H1 (cell line): Measurements from ENCODE around the gene SLC39A10. TPM values are rescaled to one million over a fixed set of nuclear protein-coding genes. Genes with fewer than 3 reads are reported as not detected.

Experiments used
- FOSL1 ChIP-seq: IDR thresholded peaks from 2 replicates; pipeline ENCODE4 v1.6.1; 2011; ENCODE audit warnings: mild to moderate bottlenecking, low read depth, low read length, moderate library complexity; ENCODE audit not compliant: insufficient read depth
- KDM5A ChIP-seq: fragments of 200-600 bp; IDR thresholded peaks from 2 replicates; pipeline ENCODE4 v1.7.1; 2012; ENCODE audit warnings: mild to moderate bottlenecking, low read length, inconsistent platforms, mixed read lengths
- RAD21 ChIP-seq, 2 experiments: IDR thresholded peaks in 1 of 2; conservative IDR thresholded peaks in 1 of 2; 2 replicates each; pipeline ENCODE4 v1.6.1; 2011; ENCODE audit warnings: low read depth in 2 of 2, low read length in 2 of 2, improper control_type of control experiment in 1 of 2, inconsistent platforms in 1 of 2, mild to moderate bottlenecking in 1 of 2, moderate library complexity in 1 of 2
- polyA plus RNA-seq, 7 experiments: library from polyadenylated mRNA; depleted of rRNA in 3 of 7; stranded (reverse) in 5 of 7; unstranded in 2 of 7; fragments of >200 nt in 5 of 7; fragments of 200-250 nt in 2 of 7; gene quantifications; 1 replicate in 5 of 7; 2 replicates in 1 of 7; 4 replicates in 1 of 7; pipeline versions ENCODE4 v1.2.1 to v1.2.3, GENCODE V29; 2011 to 2013; ENCODE audit warnings: missing spikeins in 2 of 7, mixed read lengths in 2 of 7
- total RNA-seq: library from RNA; stranded (reverse); fragmentation: NEBNext Ultra II Directional; extraction: Animal tissue kit (Norgen Biotek cat#: 25700); gene quantifications from 2 replicates; pipeline ENCODE4 v1.2.1, GENCODE V29; 2021
- TF ChIP-seq, protein P1 (sequence below): fragments of 300-600 bp; sonication (generic); IDR thresholded peaks from 2 replicates; pipeline ENCODE4 v1.7.1; 2012; ENCODE audit warnings: low read length, moderate library complexity, mild to moderate bottlenecking, inconsistent platforms; ENCODE audit not compliant: insufficient replicate concordance
- TF ChIP-seq, protein P2 (sequence below), 3 experiments: IDR thresholded peaks; 1 replicate in 2 of 3; 2 replicates in 1 of 3; pipeline versions ENCODE4 v1.5.1 to v1.6.1; 2011; ENCODE audit warnings: low read length in 3 of 3, mild to moderate bottlenecking in 3 of 3, inconsistent platforms in 2 of 3, low read depth in 1 of 3, moderate library complexity in 1 of 3; ENCODE audit not compliant: insufficient read depth in 1 of 3; ENCODE audit errors: control extremely low read depth in 1 of 3

SLC39A10 gene
- total and polyA plus RNA-seq, 2 of the 8 experiments (the other 6 are each of a cell fraction or from before 2014, with no cell fraction given): 68.1 to 234 TPM

DNA sequence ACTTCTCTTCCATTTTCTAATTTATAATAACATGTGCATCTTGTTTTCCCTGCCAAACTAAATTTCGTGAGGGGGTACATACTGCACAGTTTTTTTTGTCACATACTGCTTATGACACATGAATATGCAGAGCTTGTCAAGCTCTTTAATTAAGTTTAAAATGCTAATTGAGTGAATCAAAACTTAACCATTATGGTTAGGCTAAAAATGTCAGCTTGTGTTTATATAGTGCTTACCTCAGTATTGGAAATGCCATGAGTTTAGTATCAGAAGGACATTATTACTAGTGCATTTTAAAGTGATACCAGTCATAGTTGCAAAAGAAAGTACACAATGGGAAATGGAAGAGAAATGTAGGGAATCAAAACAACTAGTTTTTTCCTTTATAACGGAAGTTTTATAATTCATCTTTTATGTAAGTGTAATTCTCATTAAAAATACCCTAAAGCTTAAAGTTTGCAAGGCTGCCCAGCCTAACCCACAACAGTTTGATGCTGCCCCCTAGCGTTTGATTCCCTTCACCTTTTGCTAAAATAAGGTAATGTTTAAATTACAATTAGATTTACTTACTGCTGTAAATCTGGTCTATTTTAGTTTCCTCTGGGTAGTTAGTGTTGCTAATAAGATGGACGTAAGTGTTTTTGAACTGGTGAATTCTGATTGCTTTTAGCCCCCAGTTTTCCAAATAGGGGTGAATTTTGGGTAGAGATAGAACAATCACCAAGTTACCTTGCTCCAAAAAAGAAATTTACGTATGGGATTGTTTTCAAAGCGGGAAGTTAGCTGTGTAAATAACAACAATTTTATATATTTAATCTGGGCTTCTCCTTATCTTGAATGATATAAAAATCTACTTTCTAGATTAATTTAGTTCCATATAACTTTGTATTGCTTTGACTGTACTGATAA, 3.2 kb downstream of the SLC39A10 start (continued):
- TF ChIP-seq, protein P1, sequence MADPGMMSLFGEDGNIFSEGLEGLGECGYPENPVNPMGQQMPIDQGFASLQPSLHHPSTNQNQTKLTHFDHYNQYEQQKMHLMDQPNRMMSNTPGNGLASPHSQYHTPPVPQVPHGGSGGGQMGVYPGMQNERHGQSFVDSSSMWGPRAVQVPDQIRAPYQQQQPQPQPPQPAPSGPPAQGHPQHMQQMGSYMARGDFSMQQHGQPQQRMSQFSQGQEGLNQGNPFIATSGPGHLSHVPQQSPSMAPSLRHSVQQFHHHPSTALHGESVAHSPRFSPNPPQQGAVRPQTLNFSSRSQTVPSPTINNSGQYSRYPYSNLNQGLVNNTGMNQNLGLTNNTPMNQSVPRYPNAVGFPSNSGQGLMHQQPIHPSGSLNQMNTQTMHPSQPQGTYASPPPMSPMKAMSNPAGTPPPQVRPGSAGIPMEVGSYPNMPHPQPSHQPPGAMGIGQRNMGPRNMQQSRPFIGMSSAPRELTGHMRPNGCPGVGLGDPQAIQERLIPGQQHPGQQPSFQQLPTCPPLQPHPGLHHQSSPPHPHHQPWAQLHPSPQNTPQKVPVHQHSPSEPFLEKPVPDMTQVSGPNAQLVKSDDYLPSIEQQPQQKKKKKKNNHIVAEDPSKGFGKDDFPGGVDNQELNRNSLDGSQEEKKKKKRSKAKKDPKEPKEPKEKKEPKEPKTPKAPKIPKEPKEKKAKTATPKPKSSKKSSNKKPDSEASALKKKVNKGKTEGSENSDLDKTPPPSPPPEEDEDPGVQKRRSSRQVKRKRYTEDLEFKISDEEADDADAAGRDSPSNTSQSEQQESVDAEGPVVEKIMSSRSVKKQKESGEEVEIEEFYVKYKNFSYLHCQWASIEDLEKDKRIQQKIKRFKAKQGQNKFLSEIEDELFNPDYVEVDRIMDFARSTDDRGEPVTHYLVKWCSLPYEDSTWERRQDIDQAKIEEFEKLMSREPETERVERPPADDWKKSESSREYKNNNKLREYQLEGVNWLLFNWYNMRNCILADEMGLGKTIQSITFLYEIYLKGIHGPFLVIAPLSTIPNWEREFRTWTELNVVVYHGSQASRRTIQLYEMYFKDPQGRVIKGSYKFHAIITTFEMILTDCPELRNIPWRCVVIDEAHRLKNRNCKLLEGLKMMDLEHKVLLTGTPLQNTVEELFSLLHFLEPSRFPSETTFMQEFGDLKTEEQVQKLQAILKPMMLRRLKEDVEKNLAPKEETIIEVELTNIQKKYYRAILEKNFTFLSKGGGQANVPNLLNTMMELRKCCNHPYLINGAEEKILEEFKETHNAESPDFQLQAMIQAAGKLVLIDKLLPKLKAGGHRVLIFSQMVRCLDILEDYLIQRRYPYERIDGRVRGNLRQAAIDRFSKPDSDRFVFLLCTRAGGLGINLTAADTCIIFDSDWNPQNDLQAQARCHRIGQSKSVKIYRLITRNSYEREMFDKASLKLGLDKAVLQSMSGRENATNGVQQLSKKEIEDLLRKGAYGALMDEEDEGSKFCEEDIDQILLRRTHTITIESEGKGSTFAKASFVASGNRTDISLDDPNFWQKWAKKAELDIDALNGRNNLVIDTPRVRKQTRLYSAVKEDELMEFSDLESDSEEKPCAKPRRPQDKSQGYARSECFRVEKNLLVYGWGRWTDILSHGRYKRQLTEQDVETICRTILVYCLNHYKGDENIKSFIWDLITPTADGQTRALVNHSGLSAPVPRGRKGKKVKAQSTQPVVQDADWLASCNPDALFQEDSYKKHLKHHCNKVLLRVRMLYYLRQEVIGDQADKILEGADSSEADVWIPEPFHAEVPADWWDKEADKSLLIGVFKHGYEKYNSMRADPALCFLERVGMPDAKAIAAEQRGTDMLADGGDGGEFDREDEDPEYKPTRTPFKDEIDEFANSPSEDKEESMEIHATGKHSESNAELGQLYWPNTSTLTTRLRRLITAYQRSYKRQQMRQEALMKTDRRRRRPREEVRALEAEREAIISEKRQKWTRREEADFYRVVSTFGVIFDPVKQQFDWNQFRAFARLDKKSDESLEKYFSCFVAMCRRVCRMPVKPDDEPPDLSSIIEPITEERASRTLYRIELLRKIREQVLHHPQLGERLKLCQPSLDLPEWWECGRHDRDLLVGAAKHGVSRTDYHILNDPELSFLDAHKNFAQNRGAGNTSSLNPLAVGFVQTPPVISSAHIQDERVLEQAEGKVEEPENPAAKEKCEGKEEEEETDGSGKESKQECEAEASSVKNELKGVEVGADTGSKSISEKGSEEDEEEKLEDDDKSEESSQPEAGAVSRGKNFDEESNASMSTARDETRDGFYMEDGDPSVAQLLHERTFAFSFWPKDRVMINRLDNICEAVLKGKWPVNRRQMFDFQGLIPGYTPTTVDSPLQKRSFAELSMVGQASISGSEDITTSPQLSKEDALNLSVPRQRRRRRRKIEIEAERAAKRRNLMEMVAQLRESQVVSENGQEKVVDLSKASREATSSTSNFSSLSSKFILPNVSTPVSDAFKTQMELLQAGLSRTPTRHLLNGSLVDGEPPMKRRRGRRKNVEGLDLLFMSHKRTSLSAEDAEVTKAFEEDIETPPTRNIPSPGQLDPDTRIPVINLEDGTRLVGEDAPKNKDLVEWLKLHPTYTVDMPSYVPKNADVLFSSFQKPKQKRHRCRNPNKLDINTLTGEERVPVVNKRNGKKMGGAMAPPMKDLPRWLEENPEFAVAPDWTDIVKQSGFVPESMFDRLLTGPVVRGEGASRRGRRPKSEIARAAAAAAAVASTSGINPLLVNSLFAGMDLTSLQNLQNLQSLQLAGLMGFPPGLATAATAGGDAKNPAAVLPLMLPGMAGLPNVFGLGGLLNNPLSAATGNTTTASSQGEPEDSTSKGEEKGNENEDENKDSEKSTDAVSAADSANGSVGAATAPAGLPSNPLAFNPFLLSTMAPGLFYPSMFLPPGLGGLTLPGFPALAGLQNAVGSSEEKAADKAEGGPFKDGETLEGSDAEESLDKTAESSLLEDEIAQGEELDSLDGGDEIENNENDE: peak; percentile 66
- peak; percentile 86 to 87 for TF ChIP-seq RAD21 (IDR thresholded peaks at IDR 0.05 in 1 of 2, conservative IDR thresholded peaks at IDR 0.05 in 1 of 2; ENCODE audit: low read depth in 2 of 2, low read length in 2 of 2)
- TF ChIP-seq FOSL1: no peak
- TF ChIP-seq, protein P2, sequence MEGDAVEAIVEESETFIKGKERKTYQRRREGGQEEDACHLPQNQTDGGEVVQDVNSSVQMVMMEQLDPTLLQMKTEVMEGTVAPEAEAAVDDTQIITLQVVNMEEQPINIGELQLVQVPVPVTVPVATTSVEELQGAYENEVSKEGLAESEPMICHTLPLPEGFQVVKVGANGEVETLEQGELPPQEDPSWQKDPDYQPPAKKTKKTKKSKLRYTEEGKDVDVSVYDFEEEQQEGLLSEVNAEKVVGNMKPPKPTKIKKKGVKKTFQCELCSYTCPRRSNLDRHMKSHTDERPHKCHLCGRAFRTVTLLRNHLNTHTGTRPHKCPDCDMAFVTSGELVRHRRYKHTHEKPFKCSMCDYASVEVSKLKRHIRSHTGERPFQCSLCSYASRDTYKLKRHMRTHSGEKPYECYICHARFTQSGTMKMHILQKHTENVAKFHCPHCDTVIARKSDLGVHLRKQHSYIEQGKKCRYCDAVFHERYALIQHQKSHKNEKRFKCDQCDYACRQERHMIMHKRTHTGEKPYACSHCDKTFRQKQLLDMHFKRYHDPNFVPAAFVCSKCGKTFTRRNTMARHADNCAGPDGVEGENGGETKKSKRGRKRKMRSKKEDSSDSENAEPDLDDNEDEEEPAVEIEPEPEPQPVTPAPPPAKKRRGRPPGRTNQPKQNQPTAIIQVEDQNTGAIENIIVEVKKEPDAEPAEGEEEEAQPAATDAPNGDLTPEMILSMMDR (IDR thresholded peaks at IDR 0.05; ENCODE audit: control extremely low read depth in 1 of 3, insufficient read depth in 1 of 3, low read depth in 1 of 3, low read length in 3 of 3): peak; percentile 6 to 66 (median 60)
- no peak for TF ChIP-seq KDM5A
